Amniotic stem cell (primary cell): Measurements from ENCODE around the gene EPN2.
"Not testable (repeated sequence)": the region's sequence is repeated elsewhere in the genome, so short reads cannot be mapped to it uniquely, and the experiment has no call there.

Source experiments
- DNase-seq: peaks from one replicate; lab custom pipeline; 2025; lab: John Stamatoyannopoulos, UW

EPN2 gene

GRCh38 chr17:19268611-19269010 is 31.4 kb downstream of the EPN2 start:
- DNase-seq, result no peak

GRCh38 chr17:19269106-19269505 is 31.9 kb downstream of the EPN2 start:
- no peak for DNase-seq

GRCh38 chr17:19269641-19270040 is 32.5 kb downstream of the EPN2 start:
- DNase-seq, result no peak

GRCh38 chr17:19270347-19270703 is 33.2 kb downstream of the EPN2 start:
- no peak for DNase-seq

GRCh38 chr17:19270704-19271611 is 33.8 kb downstream of the EPN2 start:
- DNase-seq, result no peak

- no peak for DNase-seq
These were observed 34.7 kb downstream of the EPN2 start for GRCh38 chr17:19271780-19272357.

GRCh38 chr17:19273731-19274130 is 36.6 kb downstream of the EPN2 start:
- no peak for DNase-seq

GRCh38 chr17:19274893-19275292 is 37.7 kb downstream of the EPN2 start:
- DNase-seq, result no peak

DNA sequence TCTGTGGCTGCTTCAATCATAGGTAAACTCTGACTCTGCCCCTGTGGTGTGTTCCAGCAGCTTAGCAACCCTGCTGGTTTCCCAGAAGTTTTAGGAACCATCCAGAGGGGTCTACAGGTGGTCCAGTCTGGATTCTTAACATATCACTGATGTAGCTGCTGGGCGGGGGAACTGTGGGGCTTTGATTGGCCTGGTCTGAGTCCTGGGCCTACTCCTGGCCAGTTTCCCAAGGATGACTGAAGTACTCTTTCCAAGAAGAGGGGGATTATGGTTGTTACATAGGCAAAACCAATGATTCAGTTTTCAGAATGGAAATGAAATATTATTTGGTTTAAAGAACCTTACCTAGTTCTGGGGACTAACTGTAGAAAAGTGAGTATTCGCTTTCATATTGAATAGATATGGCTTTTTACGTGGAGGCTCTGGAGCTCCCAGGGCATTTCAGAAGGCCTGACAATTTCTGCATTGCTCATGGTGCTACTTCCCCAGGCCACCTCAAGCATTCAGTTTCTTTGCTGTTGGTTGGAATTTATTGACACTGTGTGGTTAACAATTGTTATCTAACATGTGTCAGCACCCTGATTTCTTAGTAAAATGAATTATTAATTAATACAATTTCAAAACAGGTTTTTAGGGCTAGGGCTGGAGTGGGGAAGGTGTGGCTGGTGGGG is 38.4 kb downstream of the EPN2 start:
- no peak for DNase-seq

DNA sequence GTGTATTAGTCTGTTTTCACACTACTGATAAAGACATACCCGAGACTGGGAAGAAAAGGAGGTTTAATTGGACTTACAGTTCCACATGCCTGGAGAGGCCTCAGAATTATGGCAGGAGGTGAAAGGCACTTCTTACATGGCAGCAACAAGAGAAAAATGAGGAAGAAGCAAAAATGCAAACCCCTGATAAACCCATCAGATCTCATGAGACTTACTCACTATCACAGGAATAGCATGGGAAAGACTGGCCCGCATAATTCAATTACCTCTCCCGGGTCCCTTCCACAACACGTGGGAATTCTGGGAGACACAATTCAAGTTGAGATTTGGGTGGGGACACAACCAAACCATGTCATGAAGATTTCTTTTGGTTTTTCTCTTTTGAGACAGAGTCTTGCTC is 41.1 kb downstream of the EPN2 start:
- not testable (repeated sequence) for DNase-seq

GRCh38 chr17:19278729-19279128 is 41.6 kb downstream of the EPN2 start:
- DNase-seq, result no peak

DNA sequence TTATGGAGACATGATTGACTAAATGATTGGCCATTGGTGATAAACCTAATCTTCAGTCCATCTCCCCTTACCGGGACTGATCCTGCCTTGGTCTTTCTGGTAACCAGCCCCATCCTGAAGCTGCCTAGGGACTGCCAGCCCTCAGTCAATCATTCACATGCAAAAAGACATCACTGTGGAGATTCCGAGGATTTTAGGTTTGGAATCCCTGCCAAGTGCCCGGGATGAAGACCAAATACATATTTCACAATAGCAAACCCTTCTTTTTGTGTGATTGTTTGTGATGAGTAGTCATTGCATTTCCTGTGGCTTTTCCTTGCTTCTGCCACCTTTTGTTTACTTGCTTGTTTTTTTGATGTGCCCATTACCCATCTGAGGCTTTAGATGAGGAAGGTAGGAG is 44.0 kb downstream of the EPN2 start:
- DNase-seq, result no peak

DNA sequence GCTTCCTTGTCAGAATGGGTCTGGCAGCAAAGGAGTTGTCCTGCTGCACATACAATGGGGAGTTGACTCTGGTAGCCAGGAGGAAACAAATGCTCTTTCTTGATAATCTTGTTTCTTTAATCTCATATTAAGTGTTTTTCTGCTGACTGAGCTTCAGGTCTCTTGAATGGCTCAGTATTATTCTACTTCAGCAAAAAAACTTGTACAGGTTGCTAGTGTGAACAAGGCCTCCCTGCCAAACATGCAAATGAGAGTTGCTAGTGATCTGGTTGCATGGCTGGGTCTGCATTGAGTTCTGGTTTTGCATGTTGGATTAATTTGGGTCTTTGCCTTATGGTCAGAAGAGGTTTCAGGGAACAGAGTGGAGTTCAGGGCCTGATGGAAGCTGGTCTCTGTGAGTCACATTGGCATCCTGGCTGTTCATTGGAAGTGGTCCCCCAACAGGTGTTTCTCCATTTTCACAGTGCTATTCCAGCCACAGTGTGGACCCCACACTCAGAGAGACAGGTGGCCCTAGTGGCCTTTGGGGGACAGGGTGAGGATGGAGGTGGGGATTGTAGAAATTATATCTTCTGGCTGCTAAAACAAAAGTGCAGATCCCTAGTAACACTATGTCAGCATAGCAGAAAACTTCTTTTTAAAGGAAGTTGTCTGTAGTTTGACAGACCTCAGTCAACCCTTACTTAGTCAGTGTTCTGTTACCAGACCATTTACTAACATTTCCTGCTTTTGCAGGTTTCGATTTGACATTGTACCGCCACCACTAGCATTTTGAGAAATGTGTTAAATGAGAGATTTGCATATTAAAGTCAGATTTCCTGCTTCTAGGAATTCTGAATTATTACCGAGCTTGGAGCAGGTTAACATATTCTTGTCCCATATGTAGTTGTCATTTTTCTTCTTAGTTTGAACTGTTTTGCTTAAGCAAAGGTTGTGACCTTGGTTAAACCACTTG is 47.1 kb downstream of the EPN2 start:
- DNase-seq, result no peak

- no peak for DNase-seq
These were observed 48.2 kb downstream of the EPN2 start for GRCh38 chr17:19285213-19285900.

DNA sequence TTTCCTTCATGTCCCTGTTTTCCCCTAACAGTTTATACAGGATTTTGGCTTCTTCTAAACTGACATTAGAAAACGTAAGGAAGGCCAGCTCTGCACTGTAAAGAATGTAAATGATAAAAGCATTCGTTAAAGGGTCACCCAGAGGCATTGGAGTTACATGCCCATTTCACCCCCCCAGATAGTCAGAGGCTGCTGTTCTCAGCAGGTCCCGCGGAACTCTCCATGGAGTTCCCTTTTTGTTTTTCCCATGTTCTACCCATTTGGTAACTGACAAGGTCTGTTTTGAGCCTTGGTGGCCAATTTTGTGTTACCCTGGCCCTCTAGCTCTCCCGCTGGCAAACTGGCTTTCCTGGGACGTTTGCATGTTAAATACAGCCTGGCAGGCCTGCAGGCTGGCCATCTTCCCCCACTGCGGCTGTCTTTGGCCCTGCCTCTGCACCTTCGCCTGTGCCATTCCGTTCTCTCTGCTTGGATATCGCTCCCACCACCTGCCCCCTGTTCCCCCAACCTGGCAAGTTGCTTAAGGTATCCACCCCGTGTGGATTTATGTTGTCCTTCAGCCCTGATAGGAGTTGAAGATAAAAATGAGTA is 49.7 kb downstream of the EPN2 start:
- no peak for DNase-seq

GRCh38 chr17:19287651-19288050 is 50.5 kb downstream of the EPN2 start:
- no peak for DNase-seq

- no peak for DNase-seq
These were observed 51.3 kb downstream of the EPN2 start for GRCh38 chr17:19288453-19288852.

DNA sequence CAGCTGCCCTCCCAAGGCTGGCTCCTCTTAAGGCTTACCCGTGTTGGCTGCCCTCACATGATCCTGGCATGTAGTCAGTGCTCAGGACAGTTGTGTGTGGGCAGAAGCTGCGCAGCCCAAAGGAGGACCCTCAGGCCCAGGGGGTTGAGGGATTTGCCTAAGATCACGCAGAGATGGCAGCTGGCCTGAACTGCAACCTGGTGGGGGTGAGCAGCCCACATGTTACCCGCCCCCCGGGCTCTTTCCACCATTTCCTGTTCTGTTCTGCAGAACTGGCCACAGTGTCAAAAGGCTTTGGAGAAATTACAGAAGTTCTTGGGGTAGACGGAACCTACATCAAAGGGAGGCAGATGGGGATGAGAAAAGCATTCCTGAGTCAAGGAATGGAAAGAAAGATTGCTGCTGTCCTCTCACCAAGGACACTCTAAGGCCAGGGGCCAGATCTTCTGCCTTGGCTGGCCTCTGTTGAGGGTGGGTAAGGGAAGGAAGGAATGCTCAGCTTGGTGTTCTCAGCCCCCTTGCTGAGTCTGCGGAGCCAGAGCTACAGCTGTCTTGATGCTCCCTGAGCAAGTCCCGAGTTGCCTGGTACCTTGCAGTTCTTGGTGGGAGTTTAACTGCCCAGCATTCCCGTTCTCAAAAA is 53.0 kb downstream of the EPN2 start:
- DNase-seq, result no peak

DNA sequence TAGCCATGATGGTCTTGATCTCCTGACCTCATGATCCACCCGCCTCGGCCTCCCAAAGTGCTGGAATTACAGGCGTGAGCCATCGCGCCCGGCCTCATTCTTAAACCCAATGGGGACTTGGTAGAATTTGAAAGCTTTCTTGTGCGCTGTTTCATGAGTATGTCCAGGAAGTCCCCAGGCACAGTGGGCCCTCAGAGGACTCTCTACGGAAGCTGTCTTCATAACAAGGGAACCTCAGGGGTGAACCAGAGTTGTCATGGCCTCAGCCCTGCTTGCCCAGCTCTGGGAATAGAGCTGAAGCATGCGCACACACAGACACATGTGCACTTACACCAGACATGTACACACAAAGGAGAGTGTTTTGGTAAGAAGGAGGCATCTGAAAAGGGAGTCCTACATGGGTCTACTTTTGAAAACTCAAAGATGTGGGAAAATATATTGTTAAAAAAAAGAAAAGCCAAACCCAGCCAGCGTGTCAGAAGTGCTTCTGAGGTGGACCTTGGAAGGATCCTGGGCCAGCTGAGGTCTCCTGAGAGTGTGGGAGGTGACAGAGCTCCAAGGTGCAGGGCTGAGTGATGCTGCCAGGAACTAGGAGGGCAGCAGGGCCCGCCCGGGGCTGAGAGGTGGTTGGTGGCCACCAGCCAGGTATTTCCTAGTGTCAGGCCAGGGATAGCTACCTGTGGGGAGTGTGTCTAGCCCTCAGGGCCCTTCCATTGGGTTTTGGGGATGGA is 54.6 kb downstream of the EPN2 start:
- DNase-seq, result no peak

GRCh38 chr17:19292377-19292711 is 55.2 kb downstream of the EPN2 start:
- DNase-seq, result no peak
